HepG2 (cell line): ENCODE measurements around the gene SMARCD1. TPM values are rescaled to one million over a fixed set of nuclear protein-coding genes. Genes with fewer than 3 reads are reported as not detected.

Experiments used
- ERF ChIP-seq: IDR thresholded peaks from 2 replicates; pipeline ENCODE4 v1.6.1; 2018; ENCODE audit warnings: missing biosample characterization, missing genetic modification reagents
- FOXA3 ChIP-seq: IDR thresholded peaks from 2 replicates; pipeline ENCODE4 v1.6.1; 2016; ENCODE audit warnings: missing genetic modification reagents, missing compliant biosample characterization
- GFI1 ChIP-seq: sonication (generic); formaldehyde crosslinking; IDR thresholded peaks from 2 replicates; pipeline ENCODE4 v1.5.0; 2020; ENCODE audit warnings: missing genetic modification reagents, mild to moderate bottlenecking, borderline replicate concordance
- KAT8 ChIP-seq: IDR thresholded peaks from 2 replicates; pipeline ENCODE4 v1.6.1; 2016; ENCODE audit warnings: missing genetic modification reagents, missing compliant biosample characterization
- KLF12 ChIP-seq: sonication (generic); formaldehyde crosslinking; IDR thresholded peaks from 2 replicates; pipeline ENCODE4 v1.4.0; 2020; ENCODE audit warnings: missing genetic modification reagents, borderline replicate concordance
- NFAT5 ChIP-seq: sonication (generic); formaldehyde crosslinking; IDR thresholded peaks from 2 replicates; pipeline ENCODE4 v1.4.0; 2020; ENCODE audit warnings: missing genetic modification reagents
- SP2 ChIP-seq: sonication (generic); formaldehyde crosslinking; IDR thresholded peaks from 2 replicates; pipeline ENCODE4 v1.5.1; 2020; ENCODE audit warnings: mild to moderate bottlenecking, missing genetic modification reagents
- YY1 ChIP-seq: IDR thresholded peaks from 2 replicates; pipeline ENCODE4 v1.6.1; 2011; ENCODE audit warnings: low read length, low read depth, moderate library complexity, mild to moderate bottlenecking; ENCODE audit not compliant: insufficient read depth, insufficient replicate concordance
- ZBED4 ChIP-seq: sonication (generic); formaldehyde crosslinking; IDR thresholded peaks from 2 replicates; pipeline ENCODE4 v1.4.0; 2020; ENCODE audit warnings: missing genetic modification reagents, borderline replicate concordance
- ZBTB20 ChIP-seq: sonication (generic); formaldehyde crosslinking; IDR thresholded peaks from 2 replicates; pipeline ENCODE4 v1.8.1; 2023; ENCODE audit warnings: missing genetic modification reagents, low read depth, mild to moderate bottlenecking, borderline replicate concordance
- ZKSCAN1 ChIP-seq: fragments of 150-350 bp; IDR thresholded peaks from 2 replicates; pipeline ENCODE4 v1.6.1; 2014; ENCODE audit warnings: low read length
- ZNF101 ChIP-seq: sonication (generic); formaldehyde crosslinking; IDR thresholded peaks from 2 replicates; pipeline ENCODE4 v1.4.0; 2020; ENCODE audit warnings: mild to moderate bottlenecking, low read depth, missing genetic modification reagents, borderline replicate concordance
- ZNF121 ChIP-seq: sonication (generic); formaldehyde crosslinking; IDR thresholded peaks from 2 replicates; pipeline ENCODE4 v1.5.0; 2020; ENCODE audit warnings: mild to moderate bottlenecking, missing genetic modification reagents
- ZNF138 ChIP-seq: sonication (generic); formaldehyde crosslinking; IDR thresholded peaks from 2 replicates; pipeline ENCODE4 v1.5.0; 2020; ENCODE audit warnings: mild to moderate bottlenecking, low read depth, missing genetic modification reagents
- ZNF660 ChIP-seq: sonication (generic); formaldehyde crosslinking; IDR thresholded peaks from 2 replicates; pipeline ENCODE4 v1.5.1; 2020; ENCODE audit warnings: mild to moderate bottlenecking, low read depth, missing genetic modification reagents, borderline replicate concordance
- ZNF784 ChIP-seq: sonication (generic); formaldehyde crosslinking; IDR thresholded peaks from 2 replicates; pipeline ENCODE4 v1.5.1; 2020; ENCODE audit warnings: missing genetic modification reagents, mild to moderate bottlenecking, borderline replicate concordance
- ZSCAN21 ChIP-seq: sonication (generic); formaldehyde crosslinking; IDR thresholded peaks from 2 replicates; pipeline ENCODE4 v1.8.0; 2022; ENCODE audit warnings: mild to moderate bottlenecking, missing genetic modification reagents, moderate library complexity, borderline replicate concordance
- ZSCAN25 ChIP-seq: sonication (generic); formaldehyde crosslinking; IDR thresholded peaks from 2 replicates; pipeline ENCODE4 v1.8.0; 2022; ENCODE audit warnings: mild to moderate bottlenecking, missing genetic modification reagents
- polyA plus RNA-seq, 8 experiments: library from polyadenylated mRNA; depleted of rRNA in 3 of 8; stranded (reverse) in 7 of 8; unstranded in 1 of 8; fragments of >200 nt; fragmentation: Illumina TruSeq in 4 of 8; extraction: Trizol in 4 of 8; gene quantifications; 2 replicates each; pipeline versions ENCODE4 v1.2.1 to v1.2.3, GENCODE V29; 2011 to 2016; ENCODE audit warnings: low read depth in 4 of 8, missing spikeins in 1 of 8, mixed read lengths in 1 of 8; ENCODE audit not compliant: insufficient read depth in 1 of 8
- total RNA-seq, 5 experiments: library from RNA; depleted of rRNA; stranded (reverse); fragments of >200 nt; fragmentation: Illumina TruSeq; extraction: Trizol; gene quantifications; 2 replicates each; pipeline ENCODE4 v1.2.3, GENCODE V29; 2016; ENCODE audit warnings: low read depth in 1 of 5

The SMARCD1 gene
- total and polyA plus RNA-seq, 2 of the 13 experiments (the other 11 are each of a cell fraction or from before 2014, with no cell fraction given), result 51.7 to 54.6 TPM

GRCh38 chr12:50084775-50085614, at the start of gene SMARCD1 (continued):
- 0 out of 2 replicates have a peak, but pooled peaks have one; percentile 17 for TF ChIP-seq NFAT5
- peak; percentile 45; the same call in 1 of the 2 replicates for TF ChIP-seq SP2 (CRISPR knock-in tag)
- no peak for TF ChIP-seq ZBTB20
- no peak for TF ChIP-seq ZNF138
- TF ChIP-seq GFI1, result no peak
- peak; percentile 84; the same call in 1 of the 2 replicates for TF ChIP-seq KLF12 (CRISPR knock-in tag)
- TF ChIP-seq ZBED4 (CRISPR knock-in tag), result no peak
- TF ChIP-seq ZSCAN25 (CRISPR knock-in tag), result peak; percentile 3; the same call in 1 of the 2 replicates
- no peak for TF ChIP-seq ZNF660 (CRISPR knock-in tag)
- TF ChIP-seq ZNF784 (CRISPR knock-in tag), result no peak
- peak; percentile 32; the same call in 1 of the 2 replicates for TF ChIP-seq FOXA3 (CRISPR knock-in tag)
- peak; percentile 58; the same call in 1 of the 2 replicates for TF ChIP-seq ERF (CRISPR knock-in tag)
- peak; percentile 82 for TF ChIP-seq KAT8 (CRISPR knock-in tag)
- no peak for TF ChIP-seq ZNF101
- no peak for TF ChIP-seq ZKSCAN1
- no peak for TF ChIP-seq ZNF121
- TF ChIP-seq YY1, result peak; percentile 91
- TF ChIP-seq ZSCAN21 (CRISPR knock-in tag), result no peak
